H1 (cell line): ENCODE measurements around the gene CORO6. TPM values are rescaled to one million over a fixed set of nuclear protein-coding genes. Genes with fewer than 3 reads are reported as not detected.

Source experiments
- BCL11A ChIP-seq, 2 experiments: IDR thresholded peaks; one replicate each; pipeline ENCODE4 v1.6.1; 2011; ENCODE audit warnings: low read depth in 2 of 2, low read length in 2 of 2, mild to moderate bottlenecking in 2 of 2
- polyA plus RNA-seq, 7 experiments: library from polyadenylated mRNA; depleted of rRNA in 3 of 7; stranded (reverse) in 5 of 7; unstranded in 2 of 7; fragments of >200 nt in 5 of 7; fragments of 200-250 nt in 2 of 7; gene quantifications; 1 replicate in 5 of 7; 2 replicates in 1 of 7; 4 replicates in 1 of 7; pipeline versions ENCODE4 v1.2.1 to v1.2.3, GENCODE V29; 2011 to 2013; ENCODE audit warnings: missing spikeins in 2 of 7, mixed read lengths in 2 of 7
- total RNA-seq: library from RNA; stranded (reverse); fragmentation: NEBNext Ultra II Directional; extraction: Animal tissue kit (Norgen Biotek cat#: 25700); gene quantifications from 2 replicates; pipeline ENCODE4 v1.2.1, GENCODE V29; 2021

CORO6 gene
- total and polyA plus RNA-seq, 2 of the 8 experiments (the other 6 are each of a cell fraction or from before 2014, with no cell fraction given), result 2.5 to 8.6 TPM

DNA sequence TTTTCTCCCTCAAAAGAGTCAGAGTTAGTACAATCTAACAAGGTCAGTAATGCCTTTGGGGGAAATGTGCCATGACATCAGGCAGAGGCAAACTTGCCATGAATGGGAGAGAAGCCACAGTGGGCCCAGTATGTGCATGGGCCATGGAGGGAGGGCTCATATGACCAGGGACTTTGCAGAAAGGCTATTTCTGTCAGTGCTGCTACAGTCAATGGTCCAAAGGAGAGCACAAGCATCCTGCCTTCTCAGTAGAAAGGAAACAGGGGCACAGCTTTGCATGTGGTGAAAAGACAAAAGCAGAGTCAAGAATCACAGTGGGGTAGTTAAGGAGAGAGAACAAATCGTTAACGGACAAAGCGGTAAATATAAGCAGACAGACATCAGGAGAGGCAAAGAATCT is 11.2 kb upstream of the CORO6 start (continued):
- TF ChIP-seq BCL11A (IDR thresholded peaks at IDR 0.05; ENCODE audit: low read depth in 2 of 2, low read length in 2 of 2), result no peak
